ENCODE data around the gene SLC47A1.
A peak's percentile ranks its signal among the peaks of the same experiment; 100 is the strongest.

The SLC47A1 gene

GRCh38 chr17:19494961-19495806, 38.5 kb upstream of the SLC47A1 start:
- H3K36me3 ChIP-seq (ENCODE audit: control insufficient read depth in 2 of 2, insufficient read depth in 1 of 2, low read length in 2 of 2) = no peaks in the 10 kb centered on the region
- no peaks in the 10 kb centered on the region for H3K4me1 ChIP-seq (ENCODE audit: control insufficient read depth, insufficient read depth, low read length)
- ChIA-PET POLR2A (no interaction called here), CTCF (no interaction called here)
- no peak overlapping the region for H3K27ac ChIP-seq (ENCODE audit: extremely low read depth, low read depth, low read length)
- TF ChIP-seq ZNF529 (tag by site-specific recombination; IDR thresholded peaks at IDR 0.05; ENCODE audit: insufficient replicate concordance) (no peak), ZNF155 (tag by site-specific recombination; IDR thresholded peaks at IDR 0.05) (no peak), ZNF394 (tag by site-specific recombination; IDR thresholded peaks at IDR 0.05; ENCODE audit: borderline replicate concordance) (peak; percentile 39; the same call in 1 of the 2 replicates)
- H3K4me3 ChIP-seq (ENCODE audit: low read depth, low read length) = no peak overlapping the region
- H3K9me3 ChIP-seq (ENCODE audit: control insufficient read depth, insufficient read depth, low read depth, low read length) = no peaks in the 10 kb centered on the region

GRCh38 chr17:19495828-19496528, 37.7 kb upstream of the SLC47A1 start:
- CTCF ChIA-PET = no interaction called here
- TF ChIP-seq TRIM28 (IDR thresholded peaks at IDR 0.05; ENCODE audit: borderline replicate concordance, low read length) = no peak
- no peak for TF ChIP-seq ZNF398 (tag by site-specific recombination; IDR thresholded peaks at IDR 0.05)
- no peak for TF ChIP-seq TCF7L2 (IDR thresholded peaks at IDR 0.05; ENCODE audit: borderline replicate concordance, low read depth, low read length)
- TF ChIP-seq ZNF561 (tag by site-specific recombination; IDR thresholded peaks at IDR 0.05; ENCODE audit: borderline replicate concordance) = no peak
- no peak for TF ChIP-seq ZIC2 (tag by site-specific recombination; IDR thresholded peaks at IDR 0.05)
- TF ChIP-seq ZNF548 (tag by site-specific recombination; IDR thresholded peaks at IDR 0.05) = no peak
- no peak for TF ChIP-seq ZNF155 (tag by site-specific recombination; IDR thresholded peaks at IDR 0.05)
- TF ChIP-seq RBAK (tag by site-specific recombination; IDR thresholded peaks at IDR 0.05) = no peak
- no peak for TF ChIP-seq HOXD13 (CRISPR knock-in tag; IDR thresholded peaks at IDR 0.05; ENCODE audit: borderline replicate concordance)
- TF ChIP-seq ZNF660 (tag by site-specific recombination; IDR thresholded peaks at IDR 0.05) = no peak
- no peak for TF ChIP-seq ZNF138 (tag by site-specific recombination; IDR thresholded peaks at IDR 0.05; ENCODE audit: borderline replicate concordance)
- TF ChIP-seq ZNF23 (tag by site-specific recombination; IDR thresholded peaks at IDR 0.05; ENCODE audit: borderline replicate concordance) = no peak
- no peak for TF ChIP-seq IKZF3 (tag by site-specific recombination; IDR thresholded peaks at IDR 0.05)
- Histone ChIP-seq H3K4me1 (ENCODE audit: control insufficient read depth, insufficient read depth, low read length) (no peaks in the 10 kb centered on the region), H3K9me3 (ENCODE audit: control insufficient read depth, insufficient read depth, low read depth, low read length) (no peaks in the 10 kb centered on the region), H3K27ac (ENCODE audit: extremely low read depth, low read depth, low read length) (no peak overlapping the region), H3K36me3 (ENCODE audit: control insufficient read depth in 2 of 2, insufficient read depth in 1 of 2, low read length in 2 of 2) (no peaks in the 10 kb centered on the region), H3K4me3 (ENCODE audit: low read depth, low read length) (no peak overlapping the region)
- POLR2A ChIA-PET = no interaction called here

GRCh38 chr17:19497624-19498023, 36.0 kb upstream of the SLC47A1 start:
- CTCF ChIA-PET = interaction anchor here (1.0 to 1.2 kb wide), 2 partner anchors 160 to 269 kb away, joined by 3 read pairs; no protein-coding TSS in a partner anchor
- H3K4me3 ChIP-seq (ENCODE audit: low read depth, low read length) = no peak overlapping the region
- no peaks in the 10 kb centered on the region for H3K36me3 ChIP-seq (ENCODE audit: control insufficient read depth in 2 of 2, insufficient read depth in 1 of 2, low read length in 2 of 2)
- no peaks in the 10 kb centered on the region for H3K4me1 ChIP-seq (ENCODE audit: control insufficient read depth, insufficient read depth, low read length)
- H3K27ac ChIP-seq (ENCODE audit: extremely low read depth, low read depth, low read length) = no peak overlapping the region
- POLR2A ChIA-PET = interaction anchor here (0.6 kb wide), 1 partner anchor 264 kb away, joined by 3 read pairs; no protein-coding TSS in a partner anchor
- no peaks in the 10 kb centered on the region for H3K9me3 ChIP-seq (ENCODE audit: control insufficient read depth, insufficient read depth, low read depth, low read length)
- TF ChIP-seq ZFHX2 (tag by site-specific recombination; conservative IDR thresholded peaks at IDR 0.05) (no peak), ZSCAN5A (tag by site-specific recombination; IDR thresholded peaks at IDR 0.05) (no peak)

Measured in HEK293 (cell line).